NCI-H146 (cell line): Measurements from ENCODE around the gene SNX8.
A peak's percentile ranks its signal among the peaks of the same experiment; 100 is the strongest.
"Not testable (repeated sequence)": the region's sequence is repeated elsewhere in the genome, so short reads cannot be mapped to it uniquely, and the experiment has no call there.

ENCODE experiments used
- DNase-seq: peaks from one replicate; lab custom pipeline; 2025; lab: John Stamatoyannopoulos, UW

SNX8 gene, protein sequence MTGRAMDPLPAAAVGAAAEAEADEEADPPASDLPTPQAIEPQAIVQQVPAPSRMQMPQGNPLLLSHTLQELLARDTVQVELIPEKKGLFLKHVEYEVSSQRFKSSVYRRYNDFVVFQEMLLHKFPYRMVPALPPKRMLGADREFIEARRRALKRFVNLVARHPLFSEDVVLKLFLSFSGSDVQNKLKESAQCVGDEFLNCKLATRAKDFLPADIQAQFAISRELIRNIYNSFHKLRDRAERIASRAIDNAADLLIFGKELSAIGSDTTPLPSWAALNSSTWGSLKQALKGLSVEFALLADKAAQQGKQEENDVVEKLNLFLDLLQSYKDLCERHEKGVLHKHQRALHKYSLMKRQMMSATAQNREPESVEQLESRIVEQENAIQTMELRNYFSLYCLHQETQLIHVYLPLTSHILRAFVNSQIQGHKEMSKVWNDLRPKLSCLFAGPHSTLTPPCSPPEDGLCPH

DNA sequence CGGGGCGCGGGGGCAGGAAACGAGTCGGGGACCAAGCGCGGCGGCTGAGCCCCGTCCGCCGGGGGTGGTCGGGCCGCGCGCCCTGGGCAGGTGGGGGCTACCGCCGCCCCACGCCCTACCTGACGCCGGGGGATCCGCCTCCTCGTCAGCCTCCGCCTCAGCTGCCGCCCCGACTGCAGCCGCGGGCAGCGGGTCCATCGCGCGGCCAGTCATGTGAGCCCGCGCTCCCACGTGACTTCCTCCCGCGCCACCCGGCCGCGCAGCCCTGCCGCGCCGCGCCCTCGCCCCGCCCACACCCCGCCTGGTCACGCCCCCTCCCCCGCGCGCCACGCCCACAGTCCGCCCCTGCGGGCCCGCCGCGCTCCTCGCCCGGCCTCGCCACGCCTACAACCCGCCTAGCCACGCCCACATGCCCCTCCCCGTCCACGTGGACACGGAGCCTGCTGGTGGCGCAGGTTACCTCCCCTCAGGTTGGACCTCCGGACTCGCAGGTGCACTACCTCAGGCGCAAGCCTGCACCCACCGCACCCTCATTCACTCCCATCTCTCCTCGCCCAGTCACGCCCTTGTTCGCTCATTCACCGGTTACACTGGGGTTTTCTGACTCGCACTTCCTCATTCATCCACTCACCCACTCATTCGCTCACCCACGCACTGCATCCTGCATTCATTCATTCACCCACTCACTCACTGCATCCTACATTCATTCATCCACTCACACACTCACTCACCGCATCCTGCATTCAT is at the start of gene SNX8:
TSS of gene SNX8 (minus strand) at position 233 of the 747 bp plus-strand sequence. CDS start at position 213, 20 bp downstream.
- DNase-seq = peak; percentile 96

DNA sequence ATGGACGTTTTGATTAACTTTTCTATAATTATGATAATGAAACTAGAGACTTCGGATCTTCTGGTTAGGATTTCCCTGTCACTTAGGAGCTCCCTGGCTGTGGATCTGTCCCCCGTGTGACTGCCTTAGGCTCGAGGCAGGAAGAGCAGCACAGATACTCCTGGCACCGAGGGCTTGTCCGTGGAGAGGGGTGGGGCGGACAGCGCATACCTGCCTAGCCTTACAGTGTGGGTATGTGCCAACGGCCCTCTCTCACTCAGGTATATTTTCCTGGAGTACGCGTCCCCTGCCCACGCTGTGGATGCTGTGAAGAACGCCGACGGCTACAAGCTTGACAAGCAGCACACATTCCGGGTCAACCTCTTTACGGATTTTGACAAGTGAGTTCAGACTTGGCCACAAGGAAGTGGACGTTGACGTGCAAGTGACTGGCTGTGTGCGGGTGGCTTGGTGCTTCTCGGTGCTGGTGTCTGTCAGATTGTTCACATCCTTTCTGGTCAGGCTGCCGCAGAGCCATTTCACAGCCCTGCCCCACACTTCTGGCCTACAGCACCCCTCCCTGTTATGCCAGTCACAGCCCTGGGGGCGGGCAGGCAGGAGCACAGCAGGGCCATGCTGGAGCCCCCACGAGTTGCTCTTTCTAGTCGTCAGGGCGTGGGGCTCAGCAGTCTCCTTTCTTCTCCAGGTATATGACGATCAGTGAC is 48.3 kb upstream of the SNX8 start:
- DNase-seq = no peak

DNA sequence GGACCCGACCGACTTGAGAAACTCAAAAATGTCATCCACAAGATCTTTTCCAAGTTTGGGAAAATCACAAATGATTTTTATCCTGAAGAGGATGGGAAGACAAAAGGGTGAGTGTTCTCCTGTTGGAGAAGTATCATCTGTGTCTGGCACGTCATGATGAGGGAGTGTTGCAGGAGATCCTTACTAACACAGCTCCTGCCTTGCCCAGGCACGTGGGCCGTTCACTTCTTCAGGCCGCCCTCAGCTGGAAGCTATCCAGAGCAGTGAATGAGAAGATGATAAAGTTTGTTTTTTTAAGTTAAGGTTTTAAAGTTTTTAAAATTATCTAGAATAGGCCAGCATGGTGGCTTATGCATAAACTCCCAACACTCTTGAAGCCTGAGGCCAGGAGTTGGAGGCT is 46.6 kb upstream of the SNX8 start:
- no peak for DNase-seq

DNA sequence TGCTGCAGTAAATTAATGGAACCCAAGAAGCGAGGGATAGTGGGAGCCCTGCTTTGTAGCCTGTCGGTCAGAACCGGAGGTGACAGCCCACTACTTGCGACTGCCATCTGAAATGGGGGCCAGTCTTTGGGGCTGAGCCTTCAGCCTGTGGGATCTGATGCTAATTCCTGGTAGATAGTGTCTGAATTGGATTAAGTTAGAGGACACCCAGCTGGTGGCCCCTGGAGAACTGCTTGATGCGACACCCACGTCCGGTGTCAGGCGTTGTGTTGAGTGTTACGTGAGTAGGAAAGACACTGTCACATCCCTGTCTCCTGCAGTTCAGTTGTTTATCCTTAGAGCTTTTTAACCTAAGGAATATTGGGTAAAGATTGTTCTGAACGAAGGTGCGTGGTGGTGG is 45.4 kb upstream of the SNX8 start:
- no peak for DNase-seq

DNA sequence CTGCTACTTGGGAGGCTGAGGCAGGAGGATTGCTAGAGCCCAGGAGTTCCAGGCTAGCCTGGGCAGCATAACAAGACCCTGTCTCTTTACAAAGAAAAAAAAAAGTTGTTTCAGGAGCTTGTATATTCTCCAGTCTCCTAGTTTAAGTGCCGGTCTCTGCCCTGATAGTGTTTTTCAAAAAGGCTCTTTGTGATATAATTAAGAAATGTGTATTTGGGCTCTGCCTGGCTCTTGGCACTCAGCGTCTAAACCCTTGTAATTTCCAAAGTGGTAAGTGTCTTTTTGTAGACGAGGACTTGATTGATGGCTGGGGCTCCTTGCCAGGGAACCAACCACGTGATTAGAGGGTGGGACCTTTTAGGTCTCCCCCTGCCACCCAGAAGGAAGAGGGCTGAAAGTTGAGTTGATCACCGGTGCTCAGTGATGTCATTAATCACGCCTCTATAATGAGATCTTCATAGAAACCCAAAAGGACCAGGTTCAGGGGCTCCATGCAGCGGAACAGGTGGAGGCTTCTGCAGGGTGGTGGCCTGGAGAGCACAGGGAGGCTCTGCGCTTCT is 44.8 kb upstream of the SNX8 start:
- no peak for DNase-seq

DNA sequence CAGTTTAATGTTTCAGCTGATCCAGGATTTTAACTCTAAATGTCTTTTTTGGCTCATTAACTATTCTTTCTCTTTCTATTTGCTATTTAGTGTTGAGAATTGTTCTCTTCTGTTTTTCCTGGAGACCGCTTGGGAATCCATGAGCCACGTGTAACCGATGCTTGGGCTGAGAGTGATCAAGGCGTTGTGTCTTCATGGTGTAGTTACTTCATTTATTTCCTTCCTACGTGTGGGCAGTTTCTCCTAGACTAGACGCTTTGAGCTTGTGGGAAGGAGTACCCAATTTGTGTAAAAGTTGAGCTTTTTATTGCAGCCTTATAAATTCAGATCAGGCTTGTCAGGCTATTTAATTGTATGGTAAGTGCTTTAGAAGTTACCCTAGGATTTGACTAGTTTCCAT is 43.3 kb upstream of the SNX8 start:
- DNase-seq = no peak

DNA sequence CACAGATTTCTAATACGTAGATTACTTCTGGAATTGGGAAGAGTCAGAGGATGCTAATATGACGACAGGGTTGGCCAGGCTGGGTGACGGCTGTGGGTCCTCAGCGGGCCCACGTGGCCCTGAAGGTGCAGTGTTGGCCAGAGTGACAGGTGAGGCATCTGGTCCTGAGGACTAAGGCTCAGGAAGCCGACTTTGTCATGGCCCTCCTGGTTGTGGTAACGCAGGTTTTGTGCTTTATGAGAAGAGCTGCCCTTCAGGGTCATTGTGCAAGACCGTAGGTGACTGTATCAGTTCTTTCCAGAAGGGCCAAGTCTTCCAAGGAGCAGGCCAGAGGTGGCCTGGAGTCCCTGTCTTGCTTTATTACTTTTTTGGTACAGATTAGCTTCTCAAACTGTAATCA is 42.9 kb upstream of the SNX8 start:
- no peak for DNase-seq

DNA sequence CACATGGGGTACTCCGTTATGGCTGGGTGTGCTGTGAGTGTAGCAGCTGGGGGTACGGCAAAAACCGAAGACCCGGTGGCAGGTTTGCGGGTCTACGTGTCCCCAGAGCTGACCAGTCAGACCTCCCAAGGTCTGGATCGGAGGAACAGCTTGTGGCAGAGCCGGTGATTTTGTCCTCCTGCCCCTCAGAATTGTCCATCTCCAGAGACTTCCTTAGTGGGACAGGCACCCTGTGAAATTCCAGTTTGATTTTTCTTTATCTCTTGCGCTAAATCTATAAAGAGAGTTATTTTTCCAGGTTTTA is 41.4 kb upstream of the SNX8 start:
- no peak for DNase-seq

DNA sequence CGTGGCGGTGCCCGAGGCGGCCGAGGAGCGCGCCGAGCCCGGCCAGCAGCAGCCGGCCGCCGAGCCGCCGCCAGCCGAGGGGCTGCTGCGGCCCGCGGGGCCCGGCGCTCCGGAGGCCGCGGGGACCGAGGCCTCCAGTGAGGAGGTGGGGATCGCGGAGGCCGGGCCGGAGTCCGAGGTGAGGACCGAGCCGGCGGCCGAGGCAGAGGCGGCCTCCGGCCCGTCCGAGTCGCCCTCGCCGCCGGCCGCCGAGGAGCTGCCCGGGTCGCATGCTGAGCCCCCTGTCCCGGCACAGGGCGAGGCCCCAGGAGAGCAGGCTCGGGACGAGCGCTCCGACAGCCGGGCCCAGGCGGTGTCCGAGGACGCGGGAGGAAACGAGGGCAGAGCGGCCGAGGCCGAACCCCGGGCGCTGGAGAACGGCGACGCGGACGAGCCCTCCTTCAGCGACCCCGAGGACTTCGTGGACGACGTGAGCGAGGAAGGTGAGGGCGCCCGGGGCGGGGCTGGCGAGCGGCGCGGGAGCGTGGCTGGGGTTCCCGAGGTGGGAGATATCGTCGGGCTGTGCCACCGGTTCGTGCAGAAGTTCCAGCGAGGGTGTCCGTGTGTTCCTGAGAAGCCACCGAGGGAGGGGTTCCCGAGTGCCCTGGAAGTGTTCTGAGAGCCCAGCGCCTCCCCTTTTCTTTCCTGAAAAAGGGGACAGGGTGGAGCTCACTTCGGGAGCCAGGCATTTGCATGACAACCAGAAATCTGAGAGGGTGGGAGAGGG is 40.9 kb upstream of the SNX8 start:
- peak; percentile 17 for DNase-seq

DNA sequence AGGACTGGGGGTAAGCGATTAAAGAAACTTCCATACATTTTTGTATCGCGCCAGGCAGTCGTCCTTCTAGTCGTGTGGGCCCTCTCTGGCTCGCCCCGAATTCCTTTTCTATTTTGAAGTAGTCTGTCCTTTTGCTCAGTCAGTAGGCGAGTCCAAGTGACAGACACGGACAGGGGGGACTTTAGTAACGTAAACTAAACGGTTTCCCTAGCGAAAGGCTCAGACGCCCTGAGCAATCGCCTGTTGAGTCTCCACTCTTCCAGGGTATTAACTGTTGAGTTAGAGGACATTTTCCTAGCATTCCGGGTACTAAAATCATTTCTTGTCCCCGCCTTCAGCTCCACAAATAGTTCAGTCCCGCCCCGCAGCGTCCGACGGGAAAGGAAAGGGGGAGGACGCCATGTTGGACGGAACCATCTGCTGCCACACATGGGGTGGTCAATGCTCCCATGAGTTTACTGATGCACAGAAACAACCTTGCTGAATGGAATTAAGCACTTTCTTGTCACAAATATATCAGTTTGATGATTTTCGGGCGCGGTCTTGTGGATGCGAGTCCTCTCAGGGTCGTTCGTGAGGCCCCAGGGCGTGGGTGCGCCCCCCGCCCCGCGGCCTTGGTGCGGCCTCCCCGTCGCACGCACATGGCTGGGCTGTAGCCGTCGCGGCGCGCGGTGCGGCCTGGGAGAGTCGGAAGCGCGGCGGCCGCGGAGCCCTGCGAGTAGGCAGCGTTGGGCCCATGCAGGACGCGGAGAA is 40.1 kb upstream of the SNX8 start, which contains the start of gene EIF3B:
TSS of gene EIF3B (plus strand) at position 642 of the 753 bp plus-strand sequence. CDS start at position 737, 95 bp downstream.
- DNase-seq = peak; percentile 93

DNA sequence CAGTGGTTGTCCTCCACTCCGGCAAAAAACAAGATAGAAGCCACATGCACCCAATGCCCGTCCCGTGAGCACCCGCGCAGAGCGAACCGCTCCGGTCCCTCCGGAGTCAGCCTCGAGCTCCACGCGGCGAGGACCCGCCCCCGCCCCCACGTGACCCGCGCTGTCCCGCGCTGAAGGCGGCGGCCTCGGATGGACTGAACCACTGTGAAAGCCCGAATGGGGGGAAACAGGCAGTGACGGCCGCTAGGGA is 39.6 kb upstream of the SNX8 start:
- peak; percentile 86 for DNase-seq

DNA sequence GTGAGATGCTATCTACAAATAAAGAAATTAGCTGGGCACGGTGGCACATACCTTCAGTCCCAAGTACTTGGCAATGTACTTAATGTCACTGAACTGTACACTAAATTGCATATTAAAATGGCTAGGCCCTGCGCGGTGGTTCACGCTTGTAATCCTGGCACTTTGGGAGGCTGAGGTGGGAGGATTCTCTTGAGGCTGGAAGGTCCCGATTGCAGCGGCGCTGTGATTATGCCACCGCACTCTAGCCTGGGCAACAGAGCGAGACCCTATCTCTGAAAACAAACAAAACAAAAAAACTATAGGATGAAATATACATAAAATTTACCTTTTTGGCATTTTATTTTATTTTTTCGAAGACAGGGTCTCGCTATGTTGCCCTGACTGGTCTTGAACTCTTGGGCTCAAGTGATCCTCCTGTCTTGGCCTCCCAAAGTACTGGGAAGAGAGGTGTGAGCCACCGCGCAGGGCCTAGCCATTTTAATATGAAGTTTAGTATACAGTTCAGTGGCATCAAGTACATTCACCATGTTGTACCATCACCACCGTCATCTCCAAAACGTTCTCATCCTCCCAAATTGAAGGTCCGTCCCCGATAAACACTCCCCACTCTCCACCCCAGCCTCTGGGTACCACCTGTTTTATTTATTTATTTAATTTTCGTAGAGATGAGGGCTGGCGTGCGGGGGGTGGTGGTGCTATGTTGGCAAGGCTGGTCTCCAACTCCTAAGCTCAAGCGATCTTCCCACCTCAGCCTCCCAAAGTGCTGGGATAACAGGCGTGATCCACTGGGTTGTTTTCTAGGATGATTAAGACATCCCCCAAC is 39.1 kb upstream of the SNX8 start:
- no peak for DNase-seq

DNA sequence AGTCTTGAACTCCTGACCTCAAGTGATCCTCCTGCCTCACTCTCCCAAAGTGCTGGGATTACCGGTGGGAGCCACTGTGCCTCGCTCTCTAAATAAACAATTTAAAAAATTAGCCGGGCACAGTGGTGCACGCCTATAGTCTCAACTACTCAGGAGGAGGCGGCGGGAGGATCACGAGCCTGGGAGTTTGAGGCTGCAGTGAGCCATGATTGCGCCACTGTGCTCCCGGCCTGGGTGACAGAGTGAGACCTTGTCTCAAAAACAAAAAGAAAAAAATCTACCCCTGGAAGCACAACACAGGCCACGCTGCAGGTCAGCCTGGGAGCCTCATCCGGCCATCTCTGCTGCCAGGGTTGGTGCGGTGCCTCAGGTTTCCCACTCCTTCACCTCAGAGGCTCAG is 36.6 kb upstream of the SNX8 start:
- no peak for DNase-seq

DNA sequence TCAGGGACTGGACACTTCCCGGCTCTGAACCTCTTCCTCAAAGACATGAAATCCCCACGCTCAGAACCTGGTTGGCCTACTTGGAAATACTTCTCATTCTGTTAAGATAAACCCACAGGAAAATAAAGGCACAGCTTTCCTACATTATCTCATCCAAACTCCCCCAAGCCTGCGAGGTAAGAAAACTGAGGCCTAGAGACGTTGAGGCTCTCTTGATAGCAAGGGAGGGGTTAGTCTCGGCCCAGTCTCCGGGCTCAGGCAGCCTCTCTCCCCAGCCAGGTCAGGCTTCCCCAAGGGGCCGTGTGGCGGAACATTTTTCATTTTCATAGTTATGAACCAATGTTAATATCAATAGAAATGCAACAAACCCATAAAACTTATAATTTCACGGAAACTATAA is 35.8 kb upstream of the SNX8 start:
- DNase-seq = no peak

DNA sequence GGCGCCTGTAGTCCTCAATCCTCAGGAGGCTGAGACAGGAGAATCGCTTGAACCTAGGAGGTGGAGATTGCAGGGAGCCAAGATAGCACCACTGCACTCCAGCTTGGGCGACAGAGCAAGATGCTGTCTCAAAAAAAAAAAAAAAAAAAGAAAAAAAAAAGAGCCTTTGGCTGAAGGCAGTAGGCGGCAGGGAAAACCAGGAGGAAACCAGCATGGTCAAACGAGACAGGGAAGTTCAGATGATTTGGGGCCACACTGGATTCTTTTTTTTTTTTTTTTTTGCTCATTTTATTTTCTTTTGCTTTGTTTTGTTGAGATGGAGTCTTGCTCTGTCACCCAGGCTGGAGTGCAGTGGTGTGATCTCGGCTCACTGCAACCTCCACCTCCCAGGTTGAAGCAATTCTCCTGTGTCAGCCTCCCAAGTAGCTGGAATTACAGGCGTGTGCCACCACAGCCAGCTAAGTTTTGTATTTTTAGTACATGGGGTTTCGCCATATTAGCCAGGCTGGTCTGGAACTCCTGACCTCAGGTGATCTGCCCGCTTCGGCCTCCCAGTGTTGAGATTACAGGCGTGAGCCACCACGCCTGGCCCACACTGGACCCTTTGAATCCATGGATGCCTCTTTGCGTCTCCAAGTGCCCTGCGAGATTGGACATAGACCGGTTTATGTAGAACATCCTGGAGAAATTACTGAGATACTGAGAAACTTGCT is 33.3 kb upstream of the SNX8 start:
- not testable (repeated sequence) for DNase-seq

DNA sequence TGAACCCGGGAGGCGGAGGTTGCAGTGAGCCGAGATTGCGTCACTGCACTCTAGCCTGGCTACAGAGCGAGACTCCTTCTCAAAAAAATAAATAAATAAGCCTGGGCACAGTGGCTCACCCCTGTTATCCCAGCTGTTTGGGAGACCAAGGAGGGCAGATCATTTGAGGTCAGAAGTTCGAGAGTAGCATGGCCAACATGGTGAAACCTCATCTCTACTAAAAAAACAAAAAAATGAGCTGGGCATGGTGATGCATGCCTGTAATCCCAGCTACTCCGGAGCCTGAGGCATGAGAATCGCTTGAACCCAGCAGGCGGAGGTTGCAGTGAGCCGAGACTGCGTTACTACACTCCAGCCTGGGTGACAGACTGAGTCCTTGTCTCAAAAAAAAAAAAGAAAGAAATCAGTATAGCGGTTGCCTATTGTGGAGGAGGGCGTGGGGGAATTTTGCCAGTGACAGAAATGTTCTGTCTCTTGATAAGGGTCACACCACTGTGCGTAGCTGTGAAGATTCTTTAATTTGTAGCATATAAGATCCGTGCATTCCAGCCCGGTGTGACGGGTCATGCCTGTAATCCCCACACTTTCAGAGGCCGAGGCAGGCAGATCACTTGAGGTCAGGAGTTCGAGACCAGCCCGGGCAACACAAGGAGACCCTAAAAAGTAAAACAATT is 22.5 kb upstream of the SNX8 start:
- no peak for DNase-seq

DNA sequence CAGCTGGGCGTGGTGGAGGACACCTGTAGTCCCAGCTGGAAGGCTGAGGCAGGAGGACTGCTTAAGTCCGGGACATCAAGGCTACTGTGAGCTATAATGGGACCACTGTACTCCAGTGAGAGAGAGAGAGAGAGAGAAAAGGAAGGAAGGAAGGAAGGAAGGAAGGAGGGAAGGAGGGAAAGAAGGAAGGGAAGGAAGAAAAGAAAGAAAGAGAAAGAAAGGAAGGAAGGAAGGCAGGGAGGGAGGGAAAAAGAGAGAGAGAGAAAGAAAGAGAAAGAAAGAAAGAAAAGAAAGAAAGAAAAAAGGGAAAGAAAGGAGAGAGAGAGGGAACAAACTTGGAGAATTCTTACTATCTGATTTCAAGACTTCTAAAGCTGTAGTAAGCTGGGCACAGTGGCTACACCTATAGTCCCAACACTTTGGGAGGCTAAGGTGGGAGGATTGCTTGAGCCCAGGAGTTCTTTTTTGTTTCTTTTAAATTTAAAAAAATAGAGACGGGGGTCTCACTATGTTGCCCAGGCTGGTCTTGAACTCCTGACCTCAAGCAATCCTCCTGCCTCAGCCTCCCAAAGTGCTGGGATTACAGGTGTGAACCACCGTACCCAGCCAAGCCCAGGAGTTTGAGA is 18.5 kb upstream of the SNX8 start:
- not testable (repeated sequence) for DNase-seq

DNA sequence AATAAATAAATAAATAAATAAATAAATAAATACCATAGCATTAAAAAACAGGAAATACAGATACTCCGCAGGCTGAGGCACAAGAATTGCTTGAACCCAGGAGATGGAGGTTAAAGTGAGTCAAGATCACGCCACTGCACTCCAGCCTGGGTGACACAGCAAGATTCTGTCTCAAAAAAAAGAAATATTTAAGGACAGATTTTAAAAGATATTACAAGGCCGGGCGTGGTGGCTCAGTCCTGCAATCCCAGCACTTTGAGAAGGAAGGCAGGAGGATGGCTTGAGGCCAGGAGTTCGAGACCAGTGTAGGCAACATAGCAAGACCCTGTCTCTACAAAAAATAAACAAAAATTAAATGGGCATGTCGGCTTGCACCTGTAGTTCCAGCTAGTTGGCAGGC is 17.5 kb upstream of the SNX8 start:
- DNase-seq = no peak

DNA sequence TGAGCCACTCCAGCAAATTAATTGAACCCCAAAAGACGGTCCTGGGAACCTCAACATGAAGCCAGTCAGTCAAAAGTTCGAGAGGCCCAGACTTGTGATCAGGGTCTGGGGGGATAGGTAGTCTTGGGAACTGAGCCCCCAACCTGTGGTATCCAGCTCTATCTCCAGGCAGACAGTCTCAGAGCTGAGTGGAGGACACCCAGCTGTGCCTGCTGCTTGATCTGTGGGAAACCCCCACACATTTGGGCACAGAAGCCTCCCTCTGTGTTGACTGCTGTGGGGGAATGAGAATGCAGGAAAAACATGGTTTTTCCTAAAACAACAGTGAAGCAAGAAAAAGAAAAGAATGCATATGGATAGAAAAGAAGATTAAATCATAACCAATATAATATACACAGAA is 16.3 kb upstream of the SNX8 start:
- DNase-seq = no peak
